NCI-H2081 treated with DMSO at 0.1 percent for 48 hours (cell line): ENCODE results near the gene RGCC.

Experiments
- DNase-seq: peaks from one replicate; lab custom pipeline; 2025; lab: John Stamatoyannopoulos, UW

The RGCC gene

DNA sequence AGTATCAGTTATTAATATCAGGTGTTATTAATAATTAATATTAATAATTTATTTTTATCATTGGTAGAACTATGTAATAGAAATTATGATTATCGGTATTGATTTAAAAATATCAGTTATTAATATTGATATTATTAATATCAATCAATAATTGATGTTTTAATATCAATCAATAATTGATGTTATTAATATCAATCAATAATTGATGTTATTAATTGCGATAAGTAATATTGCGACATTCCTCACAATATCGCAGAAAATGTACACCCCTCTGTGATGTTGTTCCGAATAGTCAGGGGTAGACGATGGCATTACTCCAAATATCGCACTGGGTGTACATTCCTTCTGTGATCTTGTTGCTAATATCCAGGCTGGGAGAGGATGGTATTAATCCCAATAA lies 3.7 kb upstream of the RGCC start:
- DNase-seq: no peak

- no peak for DNase-seq
These were observed 3.2 kb upstream of the RGCC start for GRCh38 chr13:41454170-41454569.

GRCh38 chr13:41455725-41456419 lies 1.5 kb upstream of the RGCC start:
- DNase-seq: no peak

DNA sequence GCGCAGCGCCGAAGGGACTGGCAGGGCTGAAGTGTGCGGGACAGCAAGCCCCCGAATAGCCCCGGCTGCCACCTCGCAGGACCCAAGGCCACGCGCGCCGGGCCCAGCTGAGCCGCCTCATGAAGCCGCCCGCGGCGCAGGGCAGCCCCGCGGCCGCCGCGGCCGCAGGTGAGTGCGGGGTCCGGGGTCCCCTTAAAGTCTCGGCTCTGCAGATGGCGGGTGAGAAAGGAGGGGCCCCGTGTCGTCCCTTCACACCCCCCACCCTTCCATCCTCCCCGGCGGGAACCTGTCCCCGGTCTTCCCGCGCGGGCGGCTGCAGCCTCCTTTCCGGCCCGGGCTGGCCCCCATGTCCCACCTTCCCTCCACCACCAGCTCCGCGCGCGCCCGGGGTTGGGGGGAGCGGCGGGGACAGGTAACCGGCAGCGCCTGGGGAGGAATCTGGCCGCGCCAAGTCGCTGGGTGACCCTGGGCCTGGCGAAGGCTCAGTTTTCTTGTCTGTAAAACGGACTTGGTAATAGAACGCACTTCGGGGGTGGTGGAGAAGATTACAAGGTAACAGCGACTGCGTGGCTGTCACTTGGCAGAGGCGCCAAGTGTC lies 338 bp downstream of the RGCC start:
- DNase-seq: no peak

- DNase-seq: no peak
These were observed 924 bp downstream of the RGCC start for GRCh38 chr13:41458187-41458760.

DNA sequence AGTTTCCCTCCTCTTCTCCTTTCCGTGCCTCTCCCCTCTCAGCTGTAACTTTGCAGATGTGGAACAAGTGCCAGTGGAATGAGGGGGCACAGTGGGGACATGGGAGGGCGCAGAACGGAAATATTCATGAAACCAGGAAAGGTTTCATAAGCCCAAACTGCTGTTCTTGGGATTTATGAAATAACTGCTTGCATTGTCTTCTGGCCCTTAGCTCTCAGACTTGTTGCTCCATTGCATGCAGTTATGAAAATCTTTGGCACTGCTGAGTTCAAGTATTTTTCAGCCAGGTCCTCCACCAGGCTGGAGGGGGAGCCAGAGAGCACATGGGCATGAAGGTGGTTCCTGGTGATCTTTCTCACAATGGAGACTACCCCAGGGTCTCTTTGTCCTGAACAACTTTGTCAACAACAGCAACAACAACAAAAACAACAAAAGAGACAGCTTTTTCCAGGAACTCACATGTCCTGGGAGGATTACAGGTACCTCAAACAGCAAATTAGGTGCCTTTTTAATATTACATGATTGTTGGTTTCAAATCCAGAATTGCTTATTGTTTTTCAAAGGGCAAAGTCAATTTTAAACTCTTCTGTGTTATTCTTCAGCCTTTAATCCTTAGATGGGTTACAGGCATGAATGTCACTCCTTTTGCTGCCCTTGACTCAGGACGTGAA lies 1.5 kb downstream of the RGCC start:
- DNase-seq: no peak

GRCh38 chr13:41459432-41460073 lies 2.2 kb downstream of the RGCC start:
- DNase-seq: no peak

DNA sequence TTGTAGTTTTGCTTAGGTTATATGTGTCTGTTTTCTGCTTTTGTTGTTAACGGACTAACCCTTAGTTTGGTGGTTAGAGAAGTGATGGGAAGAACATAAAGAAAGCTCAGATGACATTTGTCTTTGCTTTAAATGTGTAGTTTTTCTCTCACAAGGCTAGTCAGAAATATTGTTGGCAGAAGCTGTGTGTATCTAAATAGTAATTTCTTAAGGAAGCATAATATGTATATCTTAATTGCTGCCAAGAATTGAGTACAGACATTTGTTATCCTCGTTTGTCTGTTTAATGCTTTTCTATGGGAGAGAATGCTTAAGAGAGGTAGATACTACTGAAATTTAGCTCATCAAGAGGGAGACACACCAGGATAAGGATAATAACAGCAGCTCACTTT lies 2.7 kb downstream of the RGCC start:
- no peak for DNase-seq

- no peak for DNase-seq
These were observed 3.6 kb downstream of the RGCC start for GRCh38 chr13:41460930-41461329.

DNA sequence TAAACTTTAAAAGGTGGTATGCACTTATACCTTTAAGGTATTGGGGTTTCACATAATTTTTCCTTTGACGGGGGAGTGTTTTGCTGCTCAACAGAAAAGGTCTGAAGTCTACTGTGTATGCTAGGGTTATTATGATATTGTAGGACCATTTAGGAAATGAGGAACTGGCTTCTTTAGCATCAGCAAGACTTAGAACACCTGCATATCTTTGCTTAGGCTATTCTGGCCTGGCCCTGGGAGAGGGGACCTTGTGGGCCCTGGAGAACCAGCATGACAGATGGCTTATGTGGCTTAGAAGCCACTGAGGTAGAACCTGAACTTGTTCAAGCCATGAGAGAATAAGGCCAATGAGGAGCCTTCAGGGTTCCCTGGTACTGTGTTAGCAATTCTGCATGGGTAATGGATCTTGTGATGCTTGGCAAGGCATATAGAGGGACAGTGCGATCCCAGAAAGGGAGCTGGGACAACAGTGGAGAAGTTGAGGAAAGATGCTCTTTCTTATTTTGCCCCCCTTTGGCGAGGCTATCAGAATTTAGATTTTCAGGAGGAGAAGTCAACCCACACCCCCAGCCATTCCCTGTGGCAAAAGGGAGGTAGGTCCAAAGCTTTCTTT lies 4.3 kb downstream of the RGCC start:
- no peak for DNase-seq

GRCh38 chr13:41462427-41462826 lies 5.1 kb downstream of the RGCC start:
- DNase-seq: no peak

DNA sequence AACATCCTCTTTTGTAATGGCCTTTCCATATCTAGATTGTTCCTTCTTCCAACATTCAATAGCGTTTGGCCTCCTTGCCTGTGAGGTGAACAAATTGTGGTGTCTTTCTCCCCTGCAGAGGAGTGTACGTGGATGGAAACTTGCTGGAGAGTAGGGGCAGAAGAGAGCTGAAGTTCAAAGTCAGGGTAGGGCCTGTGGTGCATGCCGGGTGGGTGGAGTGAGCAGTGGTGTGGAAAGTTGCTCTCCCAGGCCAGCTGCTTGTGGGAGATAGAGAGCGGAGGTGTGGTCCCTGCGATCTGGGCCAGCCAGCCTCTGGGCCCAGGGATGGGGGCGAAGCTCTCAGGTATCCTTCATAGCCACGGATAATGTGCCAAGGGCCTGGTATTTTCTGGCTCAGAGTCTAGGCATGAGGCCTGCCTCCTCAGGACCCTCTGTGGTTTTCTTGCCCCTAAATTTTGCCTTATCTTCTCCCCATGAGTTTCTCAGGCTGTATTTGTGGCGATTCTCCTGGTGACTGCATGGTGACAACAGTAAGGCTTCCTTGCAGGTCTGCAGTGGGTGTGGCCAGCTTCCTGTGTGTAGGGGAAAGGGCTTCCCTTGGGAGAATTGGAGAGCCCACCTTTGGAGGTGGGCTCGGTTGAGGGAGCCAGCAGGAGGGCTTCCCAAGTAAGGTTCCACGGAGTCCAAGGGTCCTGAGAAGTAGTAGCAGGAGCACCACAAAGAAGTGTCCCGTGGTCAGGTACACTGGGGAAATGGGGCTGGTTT lies 6.7 kb downstream of the RGCC start:
- DNase-seq: no peak

DNA sequence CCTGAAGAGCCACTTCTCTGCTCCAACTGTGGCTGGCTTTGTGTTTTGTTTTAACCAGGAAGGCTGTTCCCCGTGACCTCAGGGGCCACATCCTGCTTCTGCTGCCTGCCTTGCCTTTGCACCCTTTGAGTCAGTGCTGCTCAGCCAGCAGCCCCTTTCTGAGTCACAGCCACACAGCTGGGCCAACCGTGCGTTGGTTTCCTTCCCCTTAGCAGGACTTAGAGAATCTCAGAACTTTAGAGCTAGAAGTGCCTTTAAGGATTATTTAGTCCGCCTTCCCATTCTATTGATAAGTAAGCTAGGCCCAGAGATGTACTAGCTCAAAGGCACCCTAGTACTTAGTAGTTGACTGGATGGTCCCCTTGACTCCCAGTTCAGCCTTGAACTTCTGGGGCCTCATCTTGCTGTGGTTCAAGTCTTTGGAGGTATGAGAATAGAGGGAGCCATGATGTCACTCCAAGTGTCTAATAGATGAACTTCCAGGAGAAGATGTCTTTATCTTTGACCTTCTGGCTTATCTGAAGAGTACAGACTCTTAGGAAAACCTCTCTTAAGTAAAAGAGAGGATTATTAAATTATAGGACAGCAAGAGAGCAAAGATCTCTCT lies 8.0 kb downstream of the RGCC start:
- no peak for DNase-seq

- DNase-seq: no peak
These were observed 8.6 kb downstream of the RGCC start for GRCh38 chr13:41465898-41466320.

DNA sequence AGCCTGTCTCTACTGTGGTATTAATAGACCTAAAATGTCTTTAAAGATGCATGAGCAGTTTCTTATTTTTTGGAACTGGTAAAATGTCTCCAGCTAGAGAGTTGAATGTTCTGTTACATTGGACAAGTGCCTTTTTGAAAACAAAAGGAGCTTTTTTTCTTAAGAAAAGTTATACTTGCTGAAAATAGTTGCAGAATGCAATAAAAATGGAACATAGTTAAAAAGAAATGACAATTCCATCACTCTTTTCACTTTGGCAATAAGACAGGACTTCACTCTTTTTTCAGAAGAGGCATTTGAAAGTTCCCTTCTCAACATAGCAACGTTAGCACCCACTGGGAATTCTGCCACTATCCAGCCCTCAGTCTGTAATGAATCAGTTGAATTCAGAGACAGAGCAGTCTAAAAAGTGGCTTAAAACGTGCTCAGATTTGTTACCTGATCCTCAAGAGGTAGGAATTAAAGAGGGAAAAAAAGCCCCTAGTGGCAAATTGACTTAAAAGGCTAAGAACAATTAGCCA lies 10.1 kb downstream of the RGCC start:
- no peak for DNase-seq

GRCh38 chr13:41468631-41469030 lies 11.3 kb downstream of the RGCC start:
- no peak for DNase-seq

DNA sequence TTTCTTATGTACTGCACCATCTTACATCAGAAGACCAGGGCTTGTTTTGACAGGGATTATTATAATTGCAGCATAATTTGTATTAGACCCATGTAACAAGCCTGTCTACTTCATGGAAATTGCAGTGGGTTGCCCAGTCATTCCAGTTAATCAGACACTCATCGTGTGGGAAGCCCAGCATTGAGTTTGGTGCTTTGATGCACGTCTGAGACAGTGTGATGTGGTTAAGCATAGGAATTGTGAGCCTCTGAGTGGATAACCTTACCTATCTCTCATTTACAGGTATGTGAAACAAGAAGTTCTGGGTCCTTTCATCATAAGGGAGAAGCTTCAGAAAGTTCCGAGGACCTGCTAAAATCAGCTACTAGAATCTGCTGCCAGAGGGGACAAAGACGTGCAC lies 12.8 kb downstream of the RGCC start:
- no peak for DNase-seq

DNA sequence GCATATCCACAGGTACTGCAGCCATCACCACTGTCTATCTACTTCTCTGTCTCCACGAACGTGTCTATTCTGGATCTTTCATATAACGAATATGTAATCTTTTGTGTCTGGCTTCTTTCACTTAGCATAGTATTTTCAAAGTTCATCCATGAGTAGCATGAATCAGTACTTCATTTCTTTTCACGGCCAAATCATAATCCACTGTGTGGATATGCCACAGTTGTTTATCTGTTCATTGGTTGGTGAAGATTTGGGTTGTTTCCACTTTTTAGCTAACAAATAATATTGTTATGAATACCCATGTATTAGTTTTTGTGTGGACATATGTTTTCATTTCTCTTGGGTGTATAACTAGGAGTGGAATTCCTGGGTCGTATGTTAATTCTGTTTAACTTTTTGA lies 14.4 kb downstream of the RGCC start:
- DNase-seq: no peak

DNA sequence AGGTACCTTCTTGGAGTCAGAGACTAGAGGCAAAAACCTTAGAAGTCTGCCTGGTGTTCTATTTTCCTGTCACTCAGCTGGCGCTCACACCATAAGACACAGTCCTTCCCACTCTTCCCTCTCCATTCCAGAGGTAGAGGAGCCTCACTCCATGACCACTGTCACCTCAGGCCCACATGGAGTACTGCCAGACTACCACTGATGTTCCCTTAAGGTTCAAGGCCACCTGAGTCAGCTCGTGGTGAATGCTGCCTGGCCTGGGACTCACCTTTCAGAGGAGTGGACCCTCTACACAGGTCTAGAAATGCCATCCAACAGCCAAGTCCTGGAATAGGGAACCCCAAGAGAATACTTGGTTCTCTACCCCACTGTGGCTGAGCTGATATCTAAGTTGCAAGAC lies 29.9 kb downstream of the RGCC start:
- no peak for DNase-seq

- no peak for DNase-seq
These were observed 30.8 kb downstream of the RGCC start for GRCh38 chr13:41488124-41488523.
